KMS-11 (cell line): ENCODE measurements around the gene RFLNA.

ENCODE experiments used
- H2AFZ ChIP-seq: fragments of 200-600 bp; sonication (generic); 2 replicates; pipeline ENCODE4 v1.6.1; 2016; ENCODE audit warnings: antibody characterized with exemption, mixed run types, low read depth
- H3K27ac ChIP-seq: fragments of 200-600 bp; sonication (generic); 2 replicates; pipeline ENCODE4 v1.6.1; 2016; ENCODE audit warnings: mild to moderate bottlenecking, mixed run types
- H3K27me3 ChIP-seq: fragments of 200-600 bp; sonication (generic); 2 replicates; pipeline ENCODE4 v1.6.1; 2017; ENCODE audit warnings: mild to moderate bottlenecking, low read depth, mixed run types, moderate library complexity; ENCODE audit not compliant: insufficient read depth
- H3K36me3 ChIP-seq: fragments of 200-600 bp; sonication (generic); 2 replicates; pipeline ENCODE4 v1.6.1; 2017; ENCODE audit warnings: mild to moderate bottlenecking, mixed run types; ENCODE audit not compliant: insufficient read depth
- H3K4me1 ChIP-seq: fragments of 200-600 bp; sonication (generic); 2 replicates; pipeline ENCODE4 v1.6.1; 2016; ENCODE audit warnings: mild to moderate bottlenecking, low read depth, mixed run types; ENCODE audit not compliant: poor library complexity, severe bottlenecking
- H3K4me2 ChIP-seq: fragments of 200-600 bp; sonication (generic); 2 replicates; pipeline ENCODE4 v1.7.0; 2016; ENCODE audit warnings: mild to moderate bottlenecking, mixed run types
- H3K4me3 ChIP-seq: fragments of 200-600 bp; sonication (generic); IDR thresholded peaks from 2 replicates; pipeline ENCODE4 v1.6.1; 2017; ENCODE audit warnings: low read depth, low read length, mixed read lengths; ENCODE audit not compliant: insufficient read depth
- H3K79me2 ChIP-seq: fragments of 200-600 bp; sonication (generic); 2 replicates; pipeline ENCODE4 v1.6.1; 2016; ENCODE audit warnings: low read depth, mixed run types; ENCODE audit not compliant: insufficient read depth
- H3K9ac ChIP-seq: fragments of 200-600 bp; sonication (generic); 2 replicates; pipeline ENCODE4 v1.6.1; 2016; ENCODE audit warnings: mild to moderate bottlenecking, mixed run types
- H4K20me1 ChIP-seq: fragments of 200-600 bp; sonication (generic); 2 replicates; pipeline ENCODE4 v1.6.1; 2016; ENCODE audit warnings: mild to moderate bottlenecking, mixed run types; ENCODE audit not compliant: insufficient read depth
- TF ChIP-seq, protein P1 (sequence below): fragments of 200-600 bp; sonication (generic); conservative IDR thresholded peaks from 2 replicates; pipeline ENCODE4 v1.6.1; 2017; ENCODE audit warnings: low read depth, mild to moderate bottlenecking, antibody characterized with exemption, low read length, moderate library complexity, mixed read lengths

RFLNA gene

DNA sequence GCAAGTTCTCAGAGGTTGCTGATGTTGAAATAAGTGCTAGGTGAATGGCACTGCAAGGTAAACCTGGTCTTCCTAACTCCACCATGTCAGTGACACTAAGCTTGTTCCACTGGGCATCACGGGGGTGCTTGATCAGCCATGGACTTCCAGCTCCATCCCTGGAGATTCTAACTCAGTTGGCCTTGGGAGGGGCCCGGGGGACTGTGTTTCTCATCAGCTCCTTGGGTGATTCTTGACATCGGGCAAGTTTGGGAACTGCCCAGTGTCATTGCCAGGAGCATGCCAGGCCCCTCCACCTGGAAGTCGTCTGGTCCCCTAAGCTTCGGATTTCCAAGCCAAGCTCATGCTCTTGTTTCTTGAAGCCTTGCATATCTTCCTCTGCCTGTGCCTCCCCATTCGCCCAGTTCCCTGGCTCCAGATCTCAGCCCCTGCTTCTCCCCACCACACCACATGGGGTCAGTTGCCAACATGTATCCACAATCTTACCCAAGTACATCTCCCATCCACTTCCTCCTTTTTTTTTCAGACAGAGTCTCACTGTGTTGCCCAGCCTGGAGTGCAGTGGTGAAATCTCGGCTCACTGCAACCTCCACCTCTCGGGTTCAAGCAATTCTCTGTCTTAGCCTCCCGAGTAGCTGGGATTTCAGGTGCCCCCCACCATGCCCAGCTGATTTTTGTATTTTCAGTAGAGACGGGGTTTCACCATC lies 30.7 kb upstream of the RFLNA start:
- Histone ChIP-seq H3K4me2 (no peak overlapping the region), H2AFZ (no peak overlapping the region), H3K36me3 (no peaks in the 10 kb centered on the region), H3K4me1 (no peaks in the 10 kb centered on the region), H3K79me2 (no peaks in the 10 kb centered on the region), H4K20me1 (no peaks in the 10 kb centered on the region), H3K4me3 (no peak overlapping the region), H3K27ac (no peak overlapping the region), H3K9ac (no peak overlapping the region), H3K27me3 (no peaks in the 10 kb centered on the region)
- TF ChIP-seq, protein P1, sequence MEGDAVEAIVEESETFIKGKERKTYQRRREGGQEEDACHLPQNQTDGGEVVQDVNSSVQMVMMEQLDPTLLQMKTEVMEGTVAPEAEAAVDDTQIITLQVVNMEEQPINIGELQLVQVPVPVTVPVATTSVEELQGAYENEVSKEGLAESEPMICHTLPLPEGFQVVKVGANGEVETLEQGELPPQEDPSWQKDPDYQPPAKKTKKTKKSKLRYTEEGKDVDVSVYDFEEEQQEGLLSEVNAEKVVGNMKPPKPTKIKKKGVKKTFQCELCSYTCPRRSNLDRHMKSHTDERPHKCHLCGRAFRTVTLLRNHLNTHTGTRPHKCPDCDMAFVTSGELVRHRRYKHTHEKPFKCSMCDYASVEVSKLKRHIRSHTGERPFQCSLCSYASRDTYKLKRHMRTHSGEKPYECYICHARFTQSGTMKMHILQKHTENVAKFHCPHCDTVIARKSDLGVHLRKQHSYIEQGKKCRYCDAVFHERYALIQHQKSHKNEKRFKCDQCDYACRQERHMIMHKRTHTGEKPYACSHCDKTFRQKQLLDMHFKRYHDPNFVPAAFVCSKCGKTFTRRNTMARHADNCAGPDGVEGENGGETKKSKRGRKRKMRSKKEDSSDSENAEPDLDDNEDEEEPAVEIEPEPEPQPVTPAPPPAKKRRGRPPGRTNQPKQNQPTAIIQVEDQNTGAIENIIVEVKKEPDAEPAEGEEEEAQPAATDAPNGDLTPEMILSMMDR: no peak

DNA sequence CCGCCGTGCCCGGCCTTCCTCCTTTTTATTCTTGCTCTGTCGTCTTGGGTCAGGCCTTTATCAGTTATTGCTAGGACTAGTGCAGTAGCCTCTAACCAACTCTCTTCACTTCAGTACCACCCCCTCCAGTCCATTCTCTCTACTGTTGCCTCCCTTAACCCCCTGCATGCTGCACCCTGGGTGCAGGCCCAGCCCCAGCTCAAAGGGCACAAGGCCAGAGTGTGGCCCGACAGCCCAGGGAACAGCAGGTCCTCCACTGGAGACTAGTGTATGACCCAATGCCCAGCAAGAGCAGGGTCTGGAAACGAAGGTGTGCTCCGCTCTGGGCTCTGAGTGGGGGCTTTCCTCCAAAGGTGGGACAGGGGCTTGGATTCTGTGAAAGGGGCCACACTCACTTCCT lies 30.0 kb upstream of the RFLNA start:
- Histone ChIP-seq H3K36me3 (no peaks in the 10 kb centered on the region), H3K4me2 (no peak overlapping the region), H3K27me3 (no peaks in the 10 kb centered on the region), H3K79me2 (no peaks in the 10 kb centered on the region), H4K20me1 (no peaks in the 10 kb centered on the region), H3K9ac (no peak overlapping the region), H3K27ac (no peak overlapping the region), H2AFZ (no peak overlapping the region), H3K4me1 (no peaks in the 10 kb centered on the region), H3K4me3 (no peak overlapping the region)
- TF ChIP-seq, protein P1: no peak

DNA sequence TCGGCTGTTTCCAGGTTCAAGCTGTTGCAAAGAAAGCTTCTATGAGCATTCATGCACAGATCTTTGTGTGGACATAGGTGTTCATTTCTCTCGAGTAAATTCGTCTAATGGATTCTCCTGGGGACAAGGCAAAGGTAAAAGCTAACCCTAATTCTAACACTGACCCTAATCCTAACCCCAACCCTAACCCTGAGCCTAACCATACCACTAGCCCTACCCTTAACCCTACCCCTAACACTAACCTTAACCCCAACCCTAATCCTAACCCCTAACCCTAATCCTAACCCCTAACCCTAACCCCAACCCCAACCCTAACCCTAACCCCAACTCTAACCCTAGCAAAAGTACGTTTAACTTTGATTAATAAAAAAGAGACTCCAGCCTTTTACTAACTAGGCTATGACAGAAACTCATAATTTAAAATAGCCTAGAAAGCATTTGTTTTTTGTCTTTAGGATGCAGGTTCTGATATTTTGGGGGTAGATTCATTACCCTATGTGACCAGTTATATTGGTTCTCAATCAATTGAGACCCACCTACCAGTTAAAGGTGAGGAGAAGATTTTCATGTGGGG lies 27.6 kb upstream of the RFLNA start:
- TF ChIP-seq, protein P1: no peak
- Histone ChIP-seq H3K27me3 (no peaks in the 10 kb centered on the region), H3K4me1 (no peaks in the 10 kb centered on the region)

DNA sequence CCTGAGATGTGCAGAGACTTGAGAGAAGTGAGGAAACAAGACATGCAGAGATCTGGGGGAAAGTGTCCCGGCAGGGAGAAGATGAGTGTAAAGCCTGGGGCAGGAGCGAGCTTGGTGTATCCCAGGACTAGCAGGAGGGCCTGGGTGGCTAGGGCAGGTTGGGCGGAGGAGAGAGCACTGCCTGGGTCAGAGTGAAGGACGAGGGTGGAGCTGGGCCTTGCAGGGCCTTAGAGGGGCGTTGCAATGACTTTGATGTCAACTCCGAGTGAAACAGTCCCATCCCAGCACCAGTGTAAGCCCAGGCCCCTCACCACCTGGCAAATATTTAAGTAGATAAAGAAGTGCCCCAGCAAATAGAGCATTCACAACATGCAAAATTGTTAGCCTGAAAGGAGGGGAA lies 24.2 kb upstream of the RFLNA start:
- H3K4me2 ChIP-seq: no peak overlapping the region

More for the DNA sequence above, 27.6 kb upstream of the RFLNA start:
- Histone ChIP-seq H3K9ac (no peak overlapping the region), H2AFZ (no peak overlapping the region), H3K27ac (no peak overlapping the region), H4K20me1 (no peaks in the 10 kb centered on the region), H3K4me3 (no peak overlapping the region), H3K79me2 (no peaks in the 10 kb centered on the region), H3K4me2 (no peak overlapping the region), H3K36me3 (no peaks in the 10 kb centered on the region)

More for the DNA sequence above, 24.2 kb upstream of the RFLNA start:
- Histone ChIP-seq H3K79me2 (no peaks in the 10 kb centered on the region), H3K4me3 (no peak overlapping the region), H3K36me3 (no peaks in the 10 kb centered on the region), H3K27me3 (no peaks in the 10 kb centered on the region), H3K9ac (no peak overlapping the region), H2AFZ (no peak overlapping the region), H4K20me1 (no peaks in the 10 kb centered on the region), H3K4me1 (no peaks in the 10 kb centered on the region), H3K27ac (no peak overlapping the region)
- TF ChIP-seq, protein P1: no peak
